HG03139 (cell line): ENCODE measurements around the gene KCNJ14.

Source experiments
- ATAC-seq: cut with Tn5 transposase; IDR thresholded peaks from one replicate; pipeline ENCODE4 v1.9.1; 2021; ENCODE audit not compliant: unreplicated experiment

The KCNJ14 gene

DNA sequence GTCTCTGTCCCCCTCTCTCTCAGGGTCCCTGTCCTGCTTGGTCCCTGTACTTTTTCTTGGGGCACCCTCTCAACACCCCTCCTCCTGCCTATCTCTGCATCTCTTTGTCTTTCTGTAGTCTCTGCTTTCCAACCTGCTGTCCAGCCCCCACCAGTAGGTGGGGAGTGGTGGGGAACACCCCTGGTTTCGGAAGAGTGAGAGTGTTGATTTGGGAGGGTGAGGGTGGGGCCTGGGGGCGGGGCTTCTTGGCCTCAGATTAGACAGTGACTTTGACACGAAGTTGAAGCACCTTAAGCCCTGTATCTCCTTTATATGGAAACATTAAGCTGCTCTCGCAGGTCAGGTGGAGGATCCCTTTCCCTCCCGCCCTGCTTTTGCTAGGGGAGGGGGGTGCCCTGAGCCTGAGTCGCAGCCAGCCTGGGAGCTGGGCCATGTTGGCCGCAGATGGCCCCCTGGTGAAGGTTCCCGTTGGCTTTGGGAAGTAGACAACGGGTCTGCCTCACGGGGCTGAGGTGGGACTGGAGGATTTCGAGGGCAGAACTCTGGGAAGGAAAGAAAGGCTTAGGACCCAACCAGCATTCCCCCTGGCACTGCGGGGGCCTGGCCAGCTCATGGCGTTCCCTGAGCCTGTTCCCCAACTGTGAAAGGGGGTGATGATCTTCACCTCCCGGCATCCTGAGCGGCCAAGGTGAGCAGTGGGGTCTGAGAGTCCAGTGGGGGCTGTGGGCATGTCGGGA is at the start of gene KCNJ14:
TSS of gene KCNJ14 (plus strand) at position 404 of the 737 bp plus-strand sequence. CDS start 6,151 bp downstream, outside the sequence.
- no peak for ATAC-seq

DNA sequence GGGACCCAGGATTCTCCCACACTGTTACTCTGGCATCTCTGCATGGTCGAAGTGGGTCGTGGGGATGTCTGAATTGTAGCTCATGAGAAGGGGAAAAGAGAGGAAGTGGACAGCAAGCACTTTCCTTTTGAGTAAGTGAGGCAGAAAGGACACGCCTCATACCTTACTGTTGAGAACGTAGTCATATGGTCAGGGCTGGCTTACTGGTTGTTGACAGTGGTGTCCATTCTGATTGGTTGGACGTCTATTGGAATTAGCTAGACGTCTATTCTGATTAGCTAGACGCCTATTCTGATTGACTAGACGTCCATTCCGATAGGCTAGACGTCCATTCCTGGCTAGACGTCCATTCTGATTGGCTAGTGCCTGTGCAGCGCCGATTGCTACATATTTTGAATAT is 49.5 kb upstream of the KCNJ14 start:
- ATAC-seq: no peak

DNA sequence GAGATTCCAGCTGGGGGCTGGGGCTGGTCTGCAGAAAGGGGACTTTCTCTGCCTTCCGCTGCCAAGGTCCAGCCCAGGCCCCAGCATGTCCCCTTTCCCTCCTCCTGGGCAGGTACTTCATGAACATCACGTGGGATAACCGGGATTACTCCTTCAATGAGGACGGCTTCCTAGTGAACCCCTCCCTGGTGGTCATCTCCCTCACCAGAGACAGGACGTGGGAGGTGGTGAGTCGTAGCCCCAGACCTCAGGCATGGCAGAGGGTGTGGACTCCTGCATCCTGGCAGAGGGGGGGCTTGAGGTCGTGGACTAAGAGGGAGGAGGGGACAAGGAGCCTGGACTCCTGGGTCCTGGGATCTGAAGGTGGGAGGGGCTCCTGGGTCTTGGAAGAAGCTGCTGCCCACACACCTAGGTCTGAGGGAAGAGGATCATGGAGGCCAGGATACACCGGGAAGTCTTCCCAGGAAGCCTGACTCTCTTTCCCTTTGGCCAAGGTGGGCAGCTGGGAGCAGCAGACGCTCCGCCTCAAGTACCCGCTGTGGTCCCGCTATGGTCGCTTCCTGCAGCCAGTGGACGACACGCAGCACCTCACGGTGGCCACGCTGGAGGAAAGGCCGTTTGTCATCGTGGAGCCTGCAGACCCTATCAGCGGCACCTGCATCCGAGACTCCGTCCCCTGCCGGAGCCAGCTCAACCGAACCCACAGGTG is 41.3 kb upstream of the KCNJ14 start:
- no peak for ATAC-seq

DNA sequence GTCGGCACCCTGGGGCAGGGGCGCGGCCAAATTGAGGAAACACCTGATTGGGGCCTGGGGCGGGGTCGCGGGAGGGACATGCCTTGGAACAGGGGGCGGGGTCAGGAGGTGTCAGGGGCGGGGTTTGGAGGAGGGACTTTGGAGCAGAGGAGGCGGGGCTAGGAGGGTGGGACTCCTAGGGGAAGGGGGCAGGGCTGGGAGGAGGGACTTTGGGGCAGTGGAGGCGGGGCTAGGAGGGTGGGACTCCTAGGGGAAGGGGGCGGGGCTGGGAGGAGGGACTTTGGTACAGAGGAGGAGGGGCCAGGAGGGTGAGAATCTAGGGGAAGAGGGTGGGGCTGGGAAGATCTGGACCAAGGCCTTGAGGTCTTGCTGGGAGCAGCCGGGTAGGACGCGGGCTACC is 40.0 kb upstream of the KCNJ14 start:
- ATAC-seq: no peak

DNA sequence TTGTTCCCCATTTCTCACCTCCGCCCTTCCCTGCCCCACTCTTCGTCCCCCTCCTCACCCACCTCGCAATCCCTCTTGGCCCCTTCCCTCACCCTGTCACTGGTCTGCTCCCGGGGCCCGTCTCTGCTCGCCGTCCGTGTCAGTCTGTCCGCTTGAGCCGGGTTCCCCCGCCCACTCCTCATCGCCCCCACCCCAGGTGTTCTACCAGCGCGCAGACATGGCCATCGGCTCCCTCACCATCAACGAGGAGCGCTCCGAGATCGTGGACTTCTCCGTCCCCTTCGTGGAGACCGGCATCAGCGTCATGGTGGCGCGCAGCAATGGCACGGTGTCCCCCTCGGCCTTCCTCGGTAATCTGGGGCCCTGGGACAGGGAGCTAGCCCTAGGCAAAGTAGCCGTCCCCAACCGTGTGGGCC is 39.6 kb upstream of the KCNJ14 start:
- ATAC-seq: no peak

DNA sequence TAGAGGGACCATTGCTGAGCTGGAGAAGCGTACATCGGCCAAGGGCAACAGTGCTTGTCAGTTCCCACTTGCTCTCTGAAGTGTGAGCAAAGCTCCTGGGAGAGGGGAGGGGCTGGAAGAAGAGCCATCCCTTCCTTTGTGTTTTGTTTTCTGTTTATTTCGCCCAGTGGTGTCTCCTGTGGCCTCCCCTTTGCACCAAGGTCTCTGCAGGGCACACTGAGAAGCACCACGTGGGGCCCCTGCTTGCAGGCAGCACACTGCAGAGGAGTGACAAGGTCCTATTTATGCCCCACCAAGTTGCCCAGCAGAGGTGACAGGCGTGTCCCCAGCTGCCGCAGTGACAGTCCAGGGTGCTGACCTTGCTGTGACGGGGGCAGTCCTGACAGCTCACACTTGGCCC is 38.0 kb upstream of the KCNJ14 start:
- ATAC-seq: no peak

DNA sequence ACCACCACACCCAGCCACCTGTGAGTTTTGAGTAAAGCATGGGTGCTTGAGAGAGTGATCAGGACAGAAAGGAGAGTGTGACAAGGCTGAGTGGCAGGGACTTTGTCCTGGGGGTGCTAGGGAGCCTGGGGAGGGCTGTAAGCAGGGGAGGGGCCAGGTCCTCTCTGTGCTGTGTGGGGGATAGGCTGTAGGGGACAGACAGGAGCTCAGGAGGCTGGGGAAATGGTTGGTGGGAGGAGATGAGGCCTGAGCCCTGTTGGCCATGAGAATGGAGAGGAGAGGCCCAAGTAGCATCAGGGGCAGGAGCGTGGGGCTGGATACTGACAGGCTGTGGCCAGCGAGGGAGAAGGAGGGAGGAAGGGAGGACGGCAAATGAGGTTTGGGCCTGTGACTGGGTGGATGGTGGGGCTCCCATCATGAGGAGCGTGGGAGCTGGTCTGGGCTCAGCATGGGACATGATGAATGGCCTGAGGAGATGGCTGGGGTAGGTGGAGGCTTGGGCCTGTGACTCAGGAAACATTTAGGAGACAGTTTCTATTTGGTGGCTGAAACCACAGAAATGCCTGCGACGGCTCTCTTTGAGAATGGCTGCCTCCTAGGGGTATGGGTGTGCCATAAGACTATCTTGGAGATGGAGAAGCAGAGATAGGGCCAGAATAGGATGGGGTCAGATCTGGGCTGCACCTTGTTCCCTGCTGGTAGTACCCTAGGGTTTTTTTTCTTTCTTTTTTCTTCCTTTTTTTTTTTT is 36.9 kb upstream of the KCNJ14 start:
- ATAC-seq: no peak

DNA sequence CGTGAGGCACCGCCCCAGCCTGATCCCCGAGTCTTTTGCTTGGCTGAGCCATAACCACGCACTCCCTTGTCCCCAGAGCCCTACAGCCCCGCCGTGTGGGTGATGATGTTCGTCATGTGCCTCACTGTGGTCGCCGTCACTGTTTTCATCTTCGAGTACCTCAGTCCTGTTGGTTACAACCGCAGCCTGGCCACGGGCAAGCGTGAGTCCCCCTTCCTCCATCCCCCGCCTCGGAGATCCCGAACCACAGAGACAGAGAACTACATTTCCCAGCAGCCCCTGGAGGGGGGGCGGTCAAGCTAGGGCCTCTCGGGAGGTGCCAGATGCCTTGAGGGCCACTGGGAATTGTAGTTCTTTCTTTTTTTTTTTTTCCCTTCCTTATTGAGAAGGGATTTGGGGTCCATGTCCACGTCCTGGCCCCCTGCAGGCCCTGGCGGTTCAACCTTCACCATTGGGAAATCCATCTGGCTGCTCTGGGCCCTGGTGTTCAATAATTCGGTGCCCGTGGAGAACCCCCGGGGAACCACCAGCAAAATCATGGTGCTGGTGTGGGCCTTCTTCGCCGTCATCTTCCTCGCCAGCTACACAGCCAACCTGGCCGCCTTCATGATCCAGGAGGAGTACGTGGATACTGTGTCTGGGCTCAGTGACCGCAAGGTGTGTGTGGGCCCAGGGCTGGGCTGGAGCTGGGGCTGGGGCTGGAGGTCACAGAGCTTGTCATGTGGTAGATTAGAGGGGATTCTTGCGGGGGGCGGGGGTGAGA is 36.0 kb upstream of the KCNJ14 start:
- ATAC-seq: no peak

DNA sequence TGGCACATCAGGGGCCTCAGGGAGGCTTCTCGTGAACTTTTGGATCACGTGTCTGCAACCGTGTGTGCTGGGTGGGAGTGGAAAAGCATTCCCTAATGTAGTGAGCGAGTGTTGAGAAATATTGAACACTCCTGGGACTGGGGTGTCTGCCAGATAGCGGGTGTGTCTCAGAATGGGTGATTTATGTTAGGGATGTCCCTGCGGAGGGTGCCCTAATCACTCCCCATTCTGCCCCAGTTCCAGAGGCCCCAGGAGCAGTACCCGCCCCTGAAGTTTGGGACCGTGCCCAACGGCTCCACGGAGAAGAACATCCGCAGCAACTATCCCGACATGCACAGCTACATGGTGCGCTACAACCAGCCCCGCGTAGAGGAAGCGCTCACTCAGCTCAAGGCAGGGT is 33.8 kb upstream of the KCNJ14 start:
- no peak for ATAC-seq

DNA sequence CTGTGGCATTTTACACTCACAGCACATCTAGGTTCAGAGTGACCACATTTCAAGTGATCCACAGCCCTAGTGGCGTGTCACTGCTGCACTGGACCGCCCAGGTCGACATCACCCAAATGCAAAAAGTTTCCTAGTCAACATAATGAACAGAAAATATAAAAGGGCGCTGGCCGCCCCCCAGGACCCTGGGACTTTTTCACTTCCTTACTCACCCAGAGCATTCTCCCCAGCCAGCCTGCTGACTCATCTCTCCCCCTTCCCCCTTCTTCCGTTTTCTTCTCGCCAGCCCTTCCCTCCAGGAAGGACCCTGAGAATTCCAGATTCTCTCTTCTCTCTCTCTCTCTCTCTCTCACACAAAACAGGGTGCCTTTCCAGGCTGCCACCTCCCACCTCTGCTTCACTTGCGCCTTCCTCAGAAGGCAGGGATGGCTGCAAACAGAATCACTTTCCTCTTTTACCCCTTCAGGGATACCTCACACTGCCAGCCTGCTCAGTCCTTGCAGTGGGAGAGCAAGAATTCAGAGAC is 30.6 kb upstream of the KCNJ14 start:
- ATAC-seq: no peak

DNA sequence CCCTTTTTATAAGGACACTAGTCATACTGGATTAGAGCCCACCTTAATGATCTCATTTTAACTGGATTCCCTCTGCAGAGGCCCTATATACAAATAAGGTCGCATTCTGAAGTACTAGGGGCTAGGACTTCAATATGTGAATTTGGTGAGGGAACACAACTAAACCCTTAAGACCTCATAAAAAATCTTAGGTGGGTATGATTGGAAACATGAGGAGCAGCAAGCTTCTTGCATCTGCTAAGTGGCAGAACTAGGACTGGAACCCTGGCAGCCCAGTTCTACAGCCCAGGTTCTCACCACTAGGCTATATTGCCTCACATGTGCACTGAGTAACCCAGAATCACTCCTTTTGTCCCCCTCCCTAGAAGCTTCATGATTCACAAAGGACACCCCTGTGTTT is 26.7 kb upstream of the KCNJ14 start:
- ATAC-seq: no peak

DNA sequence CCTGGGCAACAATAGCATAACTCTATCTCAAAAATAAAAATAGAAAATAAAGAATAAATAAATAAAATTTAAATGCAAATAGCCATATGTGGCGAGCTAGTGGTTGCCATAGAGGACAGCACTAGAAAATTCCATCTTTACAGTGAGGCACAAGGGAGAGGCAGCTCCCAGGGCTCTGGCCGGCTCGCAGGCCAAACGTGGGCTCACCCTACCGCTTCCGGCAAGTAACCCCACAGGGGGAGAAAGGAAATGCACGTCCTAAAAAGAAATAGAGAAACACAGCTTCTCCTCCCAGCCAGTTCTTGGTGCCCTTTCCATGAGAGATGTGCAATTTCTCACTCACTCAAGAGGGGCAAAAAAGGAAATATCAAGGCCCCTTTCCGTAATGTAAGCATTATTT is 22.0 kb upstream of the KCNJ14 start:
- no peak for ATAC-seq

DNA sequence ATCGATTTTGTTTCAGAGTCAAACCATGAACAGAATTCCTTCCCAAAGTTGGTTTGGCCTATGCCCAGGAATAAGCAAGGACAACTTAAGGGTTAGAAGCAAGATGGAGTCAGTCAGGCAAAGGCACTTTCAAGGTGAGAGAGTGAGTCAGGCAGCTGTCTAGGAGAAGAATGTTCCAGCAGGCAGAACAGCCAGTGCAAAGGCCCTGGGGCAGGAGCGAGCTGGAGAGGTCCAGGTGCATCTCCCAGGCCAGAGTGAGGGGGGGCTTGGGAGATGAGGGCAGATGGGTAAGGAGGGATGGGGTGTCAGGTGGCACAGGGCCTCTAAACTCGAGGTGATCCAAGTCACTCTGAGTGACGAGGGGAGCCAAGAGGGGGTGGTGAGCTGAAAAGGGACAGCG is 18.8 kb upstream of the KCNJ14 start:
- no peak for ATAC-seq

DNA sequence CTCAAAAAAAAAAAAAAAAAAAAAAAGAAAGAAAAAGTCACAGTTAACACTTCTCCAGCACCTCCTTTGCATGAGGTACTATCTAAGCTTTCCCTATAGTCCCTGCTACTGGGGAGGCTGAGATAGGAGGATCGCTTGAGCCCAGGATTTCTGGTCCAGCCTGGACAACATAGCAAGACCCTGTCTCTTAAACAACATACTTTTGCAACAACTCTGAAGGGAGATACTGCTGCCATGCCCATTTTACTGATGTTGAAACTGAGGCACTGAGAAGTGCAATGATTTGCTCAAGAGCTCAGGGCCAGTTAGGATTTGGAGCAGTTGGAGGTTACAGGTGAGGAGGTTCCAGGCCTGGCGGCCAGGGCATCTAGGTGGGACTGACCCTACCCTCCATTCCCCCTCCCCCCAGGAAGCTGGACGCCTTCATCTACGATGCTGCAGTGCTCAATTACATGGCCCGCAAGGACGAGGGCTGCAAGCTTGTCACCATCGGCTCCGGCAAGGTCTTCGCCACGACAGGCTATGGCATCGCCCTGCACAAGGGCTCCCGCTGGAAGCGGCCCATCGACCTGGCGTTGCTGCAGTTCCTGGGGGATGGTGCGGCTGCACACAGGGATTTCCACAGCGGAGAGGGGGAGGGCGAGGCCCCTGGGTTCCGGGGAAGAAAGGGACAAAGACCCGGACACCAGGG is 13.9 kb upstream of the KCNJ14 start:
- no peak for ATAC-seq

DNA sequence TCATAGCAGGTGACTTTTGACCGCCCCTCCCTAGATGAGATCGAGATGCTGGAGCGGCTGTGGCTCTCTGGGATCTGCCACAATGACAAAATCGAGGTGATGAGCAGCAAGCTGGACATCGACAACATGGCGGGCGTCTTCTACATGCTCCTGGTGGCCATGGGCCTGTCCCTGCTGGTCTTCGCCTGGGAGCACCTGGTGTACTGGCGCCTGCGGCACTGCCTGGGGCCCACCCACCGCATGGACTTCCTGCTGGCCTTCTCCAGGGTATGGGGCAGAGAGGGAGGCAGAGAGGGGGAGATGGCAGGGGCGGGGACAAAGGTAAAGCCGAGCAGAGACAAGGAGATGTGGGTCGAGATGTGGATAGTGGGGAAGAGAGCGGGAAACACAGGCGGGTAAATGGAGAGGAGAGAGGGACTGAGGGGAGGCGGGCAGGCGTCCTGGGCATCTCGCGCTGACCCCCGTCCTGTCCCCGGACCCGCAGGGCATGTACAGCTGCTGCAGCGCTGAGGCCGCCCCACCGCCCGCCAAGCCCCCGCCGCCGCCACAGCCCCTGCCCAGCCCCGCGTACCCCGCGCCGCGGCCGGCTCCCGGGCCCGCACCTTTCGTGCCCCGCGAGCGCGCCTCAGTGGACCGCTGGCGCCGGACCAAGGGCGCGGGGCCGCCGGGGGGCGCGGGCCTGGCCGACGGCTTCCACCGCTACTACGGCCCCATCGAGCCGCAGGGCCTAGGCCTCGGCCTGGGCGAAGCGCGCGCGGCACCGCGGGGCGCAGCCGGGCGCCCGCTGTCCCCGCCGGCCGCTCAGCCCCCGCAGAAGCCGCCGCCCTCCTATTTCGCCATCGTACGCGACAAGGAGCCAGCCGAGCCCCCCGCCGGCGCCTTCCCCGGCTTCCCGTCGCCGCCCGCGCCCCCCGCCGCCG is 13.0 kb upstream of the KCNJ14 start:
- no peak for ATAC-seq

DNA sequence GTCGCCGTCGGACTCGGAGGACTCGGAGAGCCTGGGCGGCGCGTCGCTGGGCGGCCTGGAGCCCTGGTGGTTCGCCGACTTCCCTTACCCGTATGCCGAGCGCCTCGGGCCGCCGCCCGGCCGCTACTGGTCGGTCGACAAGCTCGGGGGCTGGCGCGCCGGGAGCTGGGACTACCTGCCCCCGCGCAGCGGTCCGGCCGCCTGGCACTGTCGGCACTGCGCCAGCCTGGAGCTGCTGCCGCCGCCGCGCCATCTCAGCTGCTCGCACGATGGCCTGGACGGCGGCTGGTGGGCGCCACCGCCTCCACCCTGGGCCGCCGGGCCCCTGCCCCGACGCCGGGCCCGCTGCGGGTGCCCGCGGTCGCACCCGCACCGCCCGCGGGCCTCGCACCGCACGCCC is 12.1 kb upstream of the KCNJ14 start:
- no peak for ATAC-seq

DNA sequence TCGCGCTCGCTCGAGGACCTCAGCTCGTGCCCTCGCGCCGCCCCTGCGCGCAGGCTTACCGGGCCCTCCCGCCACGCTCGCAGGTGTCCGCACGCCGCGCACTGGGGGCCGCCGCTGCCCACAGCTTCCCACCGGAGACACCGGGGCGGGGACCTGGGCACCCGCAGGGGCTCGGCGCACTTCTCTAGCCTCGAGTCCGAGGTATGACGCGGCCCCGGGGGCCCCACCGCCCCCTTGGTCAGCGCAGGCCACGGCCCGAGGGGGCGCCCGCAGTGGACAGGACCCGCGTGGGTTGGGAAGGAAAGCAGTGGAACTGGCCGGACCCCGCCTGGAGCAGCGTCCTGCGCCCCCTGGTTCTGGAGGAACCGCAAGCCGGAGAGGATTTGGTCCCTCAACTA is 11.6 kb upstream of the KCNJ14 start:
- no peak for ATAC-seq

DNA sequence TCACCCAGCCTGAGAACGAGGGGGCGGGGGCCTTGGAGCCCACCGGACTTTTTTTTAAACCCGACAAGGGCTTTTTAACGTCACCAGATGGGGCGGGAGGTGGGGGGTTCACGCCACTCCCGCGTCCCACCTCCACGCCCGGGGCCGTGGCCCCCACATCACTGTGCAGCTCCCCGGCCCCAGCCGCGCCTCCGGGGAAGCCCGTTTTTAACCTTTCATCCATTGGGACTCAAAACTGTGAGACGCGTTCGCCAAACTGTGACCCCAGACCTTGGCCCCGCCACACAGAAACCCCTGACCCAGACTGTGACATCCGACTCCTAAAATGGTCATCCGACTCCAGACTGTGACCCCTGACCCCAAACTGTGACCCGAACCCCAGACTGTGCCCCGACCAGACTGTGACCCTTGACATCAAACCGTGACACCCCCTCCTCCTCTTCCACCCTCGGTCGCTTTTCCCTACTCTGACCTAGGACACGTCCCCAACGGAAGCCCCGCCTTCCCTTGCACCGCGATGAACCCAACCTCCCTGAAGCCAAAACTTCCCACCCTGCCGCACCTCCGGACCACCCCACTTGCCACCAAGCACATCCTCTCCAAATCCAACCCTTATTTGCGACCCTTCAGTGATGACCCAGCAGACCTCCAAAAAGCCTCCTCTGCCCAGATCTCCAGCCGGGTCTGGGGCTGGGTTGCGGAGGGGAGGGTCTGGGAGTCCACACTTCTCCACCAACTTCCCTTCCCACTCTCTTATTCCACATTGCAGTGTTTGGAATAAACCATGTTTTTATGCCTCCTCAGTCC is 11.0 kb upstream of the KCNJ14 start:
- ATAC-seq: no peak

DNA sequence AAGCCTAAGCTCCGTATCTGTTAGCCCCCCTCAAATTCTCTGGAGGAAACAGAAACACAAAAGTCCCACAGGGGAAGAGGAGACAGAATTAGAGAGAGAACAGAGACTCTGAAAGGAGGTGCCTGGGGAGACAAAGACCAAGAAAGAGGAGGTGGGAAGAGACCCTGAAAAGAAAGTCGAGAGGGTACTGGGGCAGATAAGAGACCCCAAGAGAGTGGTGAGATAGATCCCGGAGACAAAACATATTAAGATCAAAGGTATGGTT is 10.5 kb upstream of the KCNJ14 start:
- ATAC-seq: no peak
